Keratinocyte (primary cell): ENCODE data around the gene TRABD2B. TPM values are rescaled to one million over a fixed set of nuclear protein-coding genes. Genes with fewer than 3 reads are reported as not detected.

Source experiments
- DNase-seq: peaks from one replicate; pipeline ENCODE4 v3.0.0-alpha.2; 2011; ENCODE audit warnings: low read depth, missing footprints, low spot score
- FAIRE-seq: peaks from 2 replicates; lab custom pipeline; 2011; peaks lifted over from hg19 to GRCh38; lab: Jason Lieb, UNC
- H2AFZ ChIP-seq: 2 replicates; pipeline ENCODE4 v1.6.0; 2012; ENCODE audit warnings: low read length, control low read depth, inconsistent platforms; ENCODE audit not compliant: control insufficient read depth
- H3K27ac ChIP-seq: 2 replicates; pipeline ENCODE4 v1.5.1; 2011; ENCODE audit warnings: low read length; ENCODE audit not compliant: control insufficient read depth, insufficient read depth
- H3K27me3 ChIP-seq: 3 replicates; pipeline ENCODE4 v1.6.0; 2011; ENCODE audit warnings: low read length; ENCODE audit not compliant: control insufficient read depth, insufficient read depth; ENCODE audit errors: extremely low read depth
- H3K36me3 ChIP-seq, 2 experiments: 2 replicates in 1 of 2; 3 replicates in 1 of 2; pipeline ENCODE4 v1.5.1; 2011; ENCODE audit warnings: low read length in 2 of 2, mild to moderate bottlenecking in 1 of 2; ENCODE audit not compliant: control insufficient read depth in 2 of 2, insufficient read depth in 2 of 2; ENCODE audit errors: extremely low read depth in 1 of 2
- H3K4me1 ChIP-seq: 3 replicates; pipeline ENCODE4 v1.5.1; 2011; ENCODE audit warnings: low read length; ENCODE audit not compliant: control insufficient read depth, insufficient read depth; ENCODE audit errors: extremely low read depth
- H3K4me2 ChIP-seq: 3 replicates; pipeline ENCODE4 v1.6.0; 2011; ENCODE audit warnings: low read depth, low read length; ENCODE audit not compliant: control insufficient read depth, insufficient read depth; ENCODE audit errors: extremely low read depth
- H3K4me3 ChIP-seq, 3 experiments: fragments of 200-600 bp in 1 of 3; sonication (generic) in 1 of 3; 2 replicates in 2 of 3; 3 replicates in 1 of 3; pipeline ENCODE4 v1.5.1; 2011 to 2016; ENCODE audit warnings: low read length in 3 of 3, mild to moderate bottlenecking in 3 of 3, control low read depth in 2 of 3, inconsistent platforms in 1 of 3, low read depth in 1 of 3, mixed read lengths in 1 of 3, mixed run types in 1 of 3, moderate library complexity in 1 of 3; ENCODE audit not compliant: control insufficient read depth in 2 of 3, insufficient read depth in 2 of 3; ENCODE audit errors: extremely low read depth in 1 of 3
- H3K79me2 ChIP-seq: 2 replicates; pipeline ENCODE4 v1.6.0; 2012; ENCODE audit warnings: low read length; ENCODE audit not compliant: control insufficient read depth, insufficient read depth
- H3K9ac ChIP-seq: 3 replicates; pipeline ENCODE4 v1.6.0; 2011; ENCODE audit warnings: low read length; ENCODE audit not compliant: control insufficient read depth, insufficient read depth; ENCODE audit errors: extremely low read depth
- H3K9me1 ChIP-seq: 3 replicates; pipeline ENCODE4 v1.6.0; 2011; ENCODE audit warnings: low read length; ENCODE audit not compliant: control insufficient read depth, insufficient read depth; ENCODE audit errors: extremely low read depth
- H3K9me3 ChIP-seq: 2 replicates; pipeline ENCODE4 v1.5.1; 2012; ENCODE audit warnings: low read depth, low read length; ENCODE audit not compliant: control insufficient read depth
- H4K20me1 ChIP-seq: 3 replicates; pipeline ENCODE4 v1.6.0; 2011; ENCODE audit warnings: low read length; ENCODE audit not compliant: control insufficient read depth, insufficient read depth; ENCODE audit errors: extremely low read depth
- CTCF ChIP-seq, 3 experiments: IDR thresholded peaks in 1 of 3; conservative IDR thresholded peaks in 1 of 3; optimal IDR thresholded peaks in 1 of 3; 2 replicates in 2 of 3; 3 replicates in 1 of 3; pipeline versions ENCODE3 to v1.5.1; 2011; ENCODE audit warnings: low read length in 3 of 3, mild to moderate bottlenecking in 3 of 3, moderate library complexity in 2 of 3, control low read depth in 1 of 3, inconsistent platforms in 1 of 3; ENCODE audit not compliant: insufficient read depth in 2 of 3; ENCODE audit errors: extremely low read depth in 1 of 3
- EZH2 ChIP-seq: IDR thresholded peaks from one replicate; pipeline ENCODE4 v1.6.1; 2012; ENCODE audit warnings: inconsistent platforms, mild to moderate bottlenecking, low read length, moderate library complexity
- dilution Hi-C: fragments of 300-500 bp; cut with MboI; formaldehyde crosslinking; loops from one replicate; pipeline ENCODE4 v1.7.0; 2020; ENCODE audit warnings: low sequenced_read_pairs; ENCODE audit not compliant: extremely low pct_ligation_motif_present
- polyA plus RNA-seq, 5 experiments: library from polyadenylated mRNA; depleted of rRNA in 3 of 5; stranded (reverse) in 3 of 5; stranded (forward) in 1 of 5; unstranded in 1 of 5; fragments of >200 nt; gene quantifications; 1 replicate in 1 of 5; 2 replicates in 3 of 5; 3 replicates in 1 of 5; pipeline versions ENCODE4 v1.2.1 to v1.2.3, GENCODE V29; 2011 to 2012; ENCODE audit warnings: missing spikeins in 2 of 5, low read depth in 1 of 5, low replicate concordance in 1 of 5

Gene TRABD2B
- polyA plus RNA-seq, 1 donor (not counting 4 experiments of a cell fraction or from before 2014, with no cell fraction given): 0.13 TPM

DNA sequence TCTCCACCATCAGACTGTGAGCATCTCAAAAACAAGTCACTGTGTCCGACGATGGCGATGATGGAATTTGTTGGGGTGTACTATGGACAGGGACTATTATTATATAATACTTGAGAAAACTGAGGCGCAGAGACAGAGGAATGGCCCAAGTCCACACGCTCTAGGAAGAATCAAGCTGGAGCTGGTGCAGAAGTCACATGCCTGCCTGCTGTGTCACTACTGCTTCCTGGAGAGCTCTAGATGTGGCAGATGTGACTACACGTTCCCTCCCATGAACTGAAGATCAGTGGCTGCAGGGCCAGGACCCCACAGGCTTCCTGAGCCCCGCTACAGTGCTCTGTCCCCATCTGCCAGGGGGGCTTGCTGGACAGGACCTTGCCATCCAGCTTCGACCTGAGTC, 56.9 kb downstream of the TRABD2B start:
- H3K36me3 ChIP-seq: no peaks in the 10 kb centered on the region
- no peaks in the 10 kb centered on the region for H4K20me1 ChIP-seq
- H3K4me2 ChIP-seq: no peak overlapping the region
- dilution Hi-C loops: no loop called here
- no peak overlapping the region for H2AFZ ChIP-seq
- DNase-seq (no peak), FAIRE-seq (no peak)
- H3K9me1 ChIP-seq: no peaks in the 10 kb centered on the region
- no peak overlapping the region for H3K9ac ChIP-seq
- H3K4me3 ChIP-seq: no peak overlapping the region
- no peaks in the 10 kb centered on the region for H3K79me2 ChIP-seq
- H3K27ac ChIP-seq: no peak overlapping the region
- peaks cover 14% of the 10 kb centered on the region for H3K4me1 ChIP-seq
- no peaks in the 10 kb centered on the region for H3K27me3 ChIP-seq
- H3K9me3 ChIP-seq: no peaks in the 10 kb centered on the region
- TF ChIP-seq CTCF (optimal IDR thresholded peaks at IDR 0.05 in 1 of 3, IDR thresholded peaks at IDR 0.05 in 1 of 3, conservative IDR thresholded peaks at IDR 0.05 in 1 of 3; ENCODE audit: extremely low read depth in 1 of 3, insufficient read depth in 2 of 3, low read length in 3 of 3) (no peak), EZH2 (no peak)

GRCh38 chr1:47938520-47938919, 58.7 kb downstream of the TRABD2B start:
- no peaks in the 10 kb centered on the region for H3K79me2 ChIP-seq
- DNase-seq (no peak), FAIRE-seq (no peak)
- no peak overlapping the region for H3K4me2 ChIP-seq
- dilution Hi-C loops: no loop called here
- no peaks in the 10 kb centered on the region for H3K36me3 ChIP-seq
- H3K27me3 ChIP-seq: peaks cover 2% of the 10 kb centered on the region
- H3K4me1 ChIP-seq: peaks cover 14% of the 10 kb centered on the region
- no peak overlapping the region for H3K4me3 ChIP-seq
- H3K9me1 ChIP-seq: no peaks in the 10 kb centered on the region
- no peak overlapping the region for H2AFZ ChIP-seq
- no peak overlapping the region for H3K27ac ChIP-seq
- no peak overlapping the region for H3K9ac ChIP-seq
- H4K20me1 ChIP-seq: no peaks in the 10 kb centered on the region
- TF ChIP-seq CTCF (optimal IDR thresholded peaks at IDR 0.05 in 1 of 3, IDR thresholded peaks at IDR 0.05 in 1 of 3, conservative IDR thresholded peaks at IDR 0.05 in 1 of 3; ENCODE audit: extremely low read depth in 1 of 3, insufficient read depth in 2 of 3, low read length in 3 of 3) (no peak), EZH2 (no peak)
- H3K9me3 ChIP-seq: no peaks in the 10 kb centered on the region
